ENCODE data around the gene SEC61A1.
A peak's percentile ranks its signal among the peaks of the same experiment; 100 is the strongest.

The SEC61A1 gene

GRCh38 chr3:128051837-128052594 lies at the start of gene SEC61A1:
SEC61A1 (plus strand) TSS chr3:128052437; CDS start chr3:128052553, 116 bp downstream.
- peaks cover 40% of the 10 kb centered on the region for H3K4me1 ChIP-seq (ENCODE audit: insufficient read depth, low read length, severe bottlenecking)
- TF ChIP-seq EZH2 (IDR thresholded peaks at IDR 0.05; ENCODE audit: borderline replicate concordance, low read length) (no peak), CTCF (IDR thresholded peaks at IDR 0.05; ENCODE audit: low read length) (no peak)
- peak within 1 kb of the TSS; percentile 29; the same call in 1 of the 2 replicates for H2AFZ ChIP-seq (ENCODE audit: low read length)

DNA sequence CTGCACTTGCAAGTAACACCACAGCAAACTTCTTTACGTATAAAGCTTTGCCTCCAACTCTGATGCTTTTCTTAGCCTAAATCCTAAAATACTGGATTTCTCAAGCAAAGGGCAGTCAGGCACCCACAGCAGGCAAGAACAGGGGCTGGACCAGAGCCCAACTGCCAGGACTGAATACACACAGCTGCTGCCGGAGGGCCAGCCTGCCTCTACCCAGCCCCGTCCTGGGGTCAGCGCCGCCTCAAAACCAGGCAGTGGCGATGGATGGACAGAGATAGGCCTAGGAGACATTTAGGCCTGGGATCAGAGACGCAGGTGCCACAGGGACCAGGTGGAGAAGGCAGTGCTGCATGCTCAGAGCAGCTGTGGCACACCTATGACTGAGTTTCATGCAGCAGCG lies 47.6 kb upstream of the SEC61A1 start:
- no peaks in the 10 kb centered on the region for H3K9me3 ChIP-seq (ENCODE audit: low read length)
- no peak overlapping the region for H2AFZ ChIP-seq (ENCODE audit: low read length)
- H3K27ac ChIP-seq (ENCODE audit: low read depth, low read length, poor library complexity, severe bottlenecking), result no peak overlapping the region
- no peaks in the 10 kb centered on the region for H3K4me1 ChIP-seq (ENCODE audit: insufficient read depth, low read length, severe bottlenecking)
- no peaks in the 10 kb centered on the region; the same call in 1 of the 2 replicates for H3K27me3 ChIP-seq (ENCODE audit: insufficient read depth, low read length)
- no peaks in the 10 kb centered on the region for H4K20me1 ChIP-seq (ENCODE audit: insufficient read depth, low read length)
- no peak overlapping the region for H3K9ac ChIP-seq (ENCODE audit: low read length)
- H3K9me2 ChIP-seq (ENCODE audit: low read depth, low read length), result no peaks in the 10 kb centered on the region
- H3K79me2 ChIP-seq (ENCODE audit: insufficient read depth, low read length), result no peaks in the 10 kb centered on the region
- TF ChIP-seq CTCF (IDR thresholded peaks at IDR 0.05; ENCODE audit: low read length), result no peak
- TF ChIP-seq EZH2 (IDR thresholded peaks at IDR 0.05; ENCODE audit: borderline replicate concordance, low read length), result no peak
- H3K36me3 ChIP-seq (ENCODE audit: insufficient read depth, low read length), result no peaks in the 10 kb centered on the region
- H3F3A ChIP-seq (ENCODE audit: insufficient read depth, low read length), result no peaks in the 10 kb centered on the region
- H3K4me3 ChIP-seq (ENCODE audit: low read depth, low read length, poor library complexity, severe bottlenecking), result no peak overlapping the region
- no peak overlapping the region for H3K4me2 ChIP-seq (ENCODE audit: low read length)

More at GRCh38 chr3:128051837-128052594, at the start of gene SEC61A1:
- no peaks in the 10 kb centered on the region for H3K27me3 ChIP-seq (ENCODE audit: insufficient read depth, low read length)
- no peaks in the 10 kb centered on the region for H4K20me1 ChIP-seq (ENCODE audit: insufficient read depth, low read length)
- H3K9me2 ChIP-seq (ENCODE audit: low read depth, low read length), result no peaks in the 10 kb centered on the region
- peak within 1 kb of the TSS; percentile 92 for H3K9ac ChIP-seq (ENCODE audit: low read length)
- H3K4me3 ChIP-seq (ENCODE audit: low read depth, low read length, poor library complexity, severe bottlenecking), result peak within 1 kb of the TSS; percentile 93
- H3K9me3 ChIP-seq (ENCODE audit: low read length), result no peaks in the 10 kb centered on the region
- peaks cover 38% of the 10 kb centered on the region for H3K36me3 ChIP-seq (ENCODE audit: insufficient read depth, low read length)
- H3K27ac ChIP-seq (ENCODE audit: low read depth, low read length, poor library complexity, severe bottlenecking), result peak within 1 kb of the TSS; percentile 0
- no peaks in the 10 kb centered on the region for H3F3A ChIP-seq (ENCODE audit: insufficient read depth, low read length)
- H3K4me2 ChIP-seq (ENCODE audit: low read length), result peak within 1 kb of the TSS; percentile 99
- H3K79me2 ChIP-seq (ENCODE audit: insufficient read depth, low read length), result peaks cover 27% of the 10 kb centered on the region

DNA sequence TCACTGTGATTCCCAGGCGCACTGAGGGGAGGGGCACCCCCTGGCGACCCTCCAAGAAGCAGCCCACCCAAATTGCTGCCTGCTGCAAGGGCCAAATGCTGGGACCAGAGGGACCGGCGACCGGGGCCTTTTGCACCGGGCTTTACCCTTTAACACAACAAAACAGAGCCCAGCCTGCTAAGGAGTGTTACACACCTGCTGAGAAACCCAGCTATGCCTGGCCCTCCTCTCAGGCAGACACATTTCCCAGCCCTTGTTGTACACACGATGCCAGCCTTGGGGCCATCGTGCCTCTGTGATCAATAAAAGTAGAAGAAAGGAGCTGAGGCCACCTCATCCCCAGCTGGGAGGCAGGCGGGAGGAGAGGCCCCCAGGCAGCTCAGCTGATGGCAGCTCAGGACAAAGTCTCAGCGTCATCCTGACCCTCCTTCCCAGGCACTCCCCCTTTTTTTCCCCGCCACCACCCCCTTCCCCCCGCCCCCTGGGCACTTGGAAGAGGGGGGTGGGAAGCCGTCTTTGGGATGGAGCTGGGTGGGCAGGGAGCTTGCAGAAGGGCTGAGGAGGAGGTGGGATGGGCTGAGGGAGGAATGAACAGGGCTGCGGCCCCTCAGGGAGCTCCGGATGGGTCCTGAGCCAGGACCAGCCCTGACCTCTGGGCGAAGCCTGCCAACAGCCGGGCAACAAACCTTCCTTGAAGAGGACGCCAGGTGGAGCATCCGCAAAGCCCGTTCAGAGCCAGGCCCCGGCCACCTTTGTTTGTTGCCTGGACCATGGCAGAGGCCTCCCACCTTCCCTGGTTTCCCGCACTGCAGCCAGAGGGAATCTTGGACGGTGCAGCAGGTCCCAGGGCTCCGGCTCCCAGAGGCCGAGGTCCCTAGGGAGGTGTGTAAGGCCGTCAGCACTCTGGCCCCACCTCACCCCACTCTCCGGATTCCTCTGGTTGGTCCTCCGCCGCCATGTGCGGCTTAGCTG lies 45.9 kb upstream of the SEC61A1 start:
- no peak overlapping the region for H3K4me2 ChIP-seq (ENCODE audit: low read length)

More for the DNA sequence above, 45.9 kb upstream of the SEC61A1 start:
- Histone ChIP-seq H2AFZ (ENCODE audit: low read length) (no peak overlapping the region), H3K27me3 (ENCODE audit: insufficient read depth, low read length) (no peaks in the 10 kb centered on the region), H3K9me3 (ENCODE audit: low read length) (no peaks in the 10 kb centered on the region), H3K9me2 (ENCODE audit: low read depth, low read length) (no peaks in the 10 kb centered on the region), H3K27ac (ENCODE audit: low read depth, low read length, poor library complexity, severe bottlenecking) (no peak overlapping the region), H3K4me3 (ENCODE audit: low read depth, low read length, poor library complexity, severe bottlenecking) (no peak overlapping the region), H3F3A (ENCODE audit: insufficient read depth, low read length) (no peaks in the 10 kb centered on the region), H3K9ac (ENCODE audit: low read length) (no peak overlapping the region), H3K4me1 (ENCODE audit: insufficient read depth, low read length, severe bottlenecking) (no peaks in the 10 kb centered on the region), H4K20me1 (ENCODE audit: insufficient read depth, low read length) (no peaks in the 10 kb centered on the region), H3K36me3 (ENCODE audit: insufficient read depth, low read length) (no peaks in the 10 kb centered on the region), H3K79me2 (ENCODE audit: insufficient read depth, low read length) (no peaks in the 10 kb centered on the region)
- TF ChIP-seq EZH2 (IDR thresholded peaks at IDR 0.05; ENCODE audit: borderline replicate concordance, low read length) (no peak), CTCF (IDR thresholded peaks at IDR 0.05; ENCODE audit: low read length) (no peak)
